GM21737 (cell line): ENCODE measurements around the gene PPP1R3E.

ENCODE experiments used
- ATAC-seq: cut with Tn5 transposase; IDR thresholded peaks from one replicate; pipeline ENCODE4 v1.9.1; 2021; ENCODE audit warnings: mild to moderate bottlenecking, moderate library complexity; ENCODE audit not compliant: unreplicated experiment

The PPP1R3E gene

DNA sequence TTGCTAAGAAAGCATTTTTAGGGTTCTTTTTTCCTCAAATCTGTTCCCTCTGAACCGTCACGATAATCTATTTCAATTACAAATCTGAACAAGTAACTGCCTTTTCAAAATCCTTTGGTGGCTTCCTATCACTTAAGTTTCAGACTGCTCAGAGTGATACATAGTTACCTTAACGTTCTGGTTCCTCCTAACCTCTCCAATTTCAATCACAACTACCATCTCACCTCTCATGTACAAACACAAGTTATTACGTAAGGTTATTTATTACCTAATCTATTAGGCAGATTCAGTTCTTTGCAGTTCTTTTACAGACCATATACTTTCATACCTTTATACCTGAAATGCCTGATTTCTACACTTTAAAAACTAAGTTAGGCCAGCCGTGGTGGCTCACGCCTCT lies 52.8 kb downstream of the PPP1R3E start:
- ATAC-seq = no peak

DNA sequence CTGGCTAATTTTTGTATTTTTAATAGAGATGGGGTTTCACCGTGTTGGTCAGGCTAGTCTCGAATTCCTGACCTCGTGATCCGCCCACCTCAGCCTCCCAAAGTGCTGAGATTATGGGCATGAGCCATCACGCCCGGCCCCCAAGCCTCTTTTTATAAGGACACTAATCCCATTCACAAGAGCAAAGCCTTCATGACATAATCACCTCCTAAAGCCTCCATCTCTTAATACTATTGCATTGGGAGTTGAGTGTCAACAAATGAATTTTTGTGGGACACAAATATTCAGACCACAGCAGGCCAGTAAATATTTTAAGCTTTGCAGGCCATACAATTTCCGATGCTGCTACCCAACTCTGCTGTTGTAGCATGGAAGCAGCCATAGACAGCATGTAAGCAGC lies 54.1 kb downstream of the PPP1R3E start:
- no peak for ATAC-seq
